ENCODE data around the gene CFAP221. TPM values are rescaled to one million over a fixed set of nuclear protein-coding genes. Genes with fewer than 3 reads are reported as not detected.

CFAP221 gene
- total and polyA plus RNA-seq, 2 experiments from 2014 or later = 0.16 TPM; not detected in 1

- H3K27me3 ChIP-seq (replicated peaks; ENCODE audit: insufficient read depth) = peaks cover 32% of the 10 kb centered on the region
- no peaks in the 10 kb centered on the region for H3K36me3 ChIP-seq (ENCODE audit: low read depth)
- no peaks in the 10 kb centered on the region for H3F3A ChIP-seq (ENCODE audit: insufficient read depth)
- DNase-seq = no peak
- WGBS, 2 experiments (ENCODE audit: low coverage in 1 of 2, low lambda C conversion rate in 2 of 2, missing lambda C conversion rate in 2 of 2) = 19 to 23% methylated on average over 5 of the region's 5 CpGs
- no peak overlapping the region for H2AFZ ChIP-seq
- H3K4me3 ChIP-seq = no peak overlapping the region
- no peak overlapping the region for H3K9ac ChIP-seq
- H3K9me3 ChIP-seq (ENCODE audit: low read depth) = no peaks in the 10 kb centered on the region
- H4K20me1 ChIP-seq (ENCODE audit: insufficient read depth) = no peaks in the 10 kb centered on the region
- no peaks in the 10 kb centered on the region for H3K79me2 ChIP-seq (ENCODE audit: insufficient read depth)
- in situ Hi-C loops (cut with MboI) = no loop called here
- no peaks in the 10 kb centered on the region for H3K4me1 ChIP-seq (ENCODE audit: insufficient read depth)
- H3K27ac ChIP-seq = no peak overlapping the region
- no peaks in the 10 kb centered on the region for H3K9me2 ChIP-seq (ENCODE audit: insufficient read depth)
- H3K4me2 ChIP-seq (ENCODE audit: unreplicated experiment) = no peak overlapping the region
- TF ChIP-seq EZH2 (IDR thresholded peaks at IDR 0.05; ENCODE audit: insufficient read depth, poor library complexity, severe bottlenecking) (no peak), EZH2phosphoT487 (IDR thresholded peaks at IDR 0.05; ENCODE audit: insufficient read depth, low read depth) (no peak)
These were observed 54.5 kb downstream of the CFAP221 start for GRCh38 chr2:119598596-119599263.

GRCh38 chr2:119599384-119599783 lies 55.1 kb downstream of the CFAP221 start:
- no peaks in the 10 kb centered on the region for H3F3A ChIP-seq (ENCODE audit: insufficient read depth)
- H4K20me1 ChIP-seq (ENCODE audit: insufficient read depth) = no peaks in the 10 kb centered on the region
- no peak overlapping the region for H2AFZ ChIP-seq
- TF ChIP-seq EZH2phosphoT487 (IDR thresholded peaks at IDR 0.05; ENCODE audit: insufficient read depth, low read depth) = no peak
- no peak for TF ChIP-seq EZH2 (IDR thresholded peaks at IDR 0.05; ENCODE audit: insufficient read depth, poor library complexity, severe bottlenecking)
- DNase-seq = no peak
- H3K9ac ChIP-seq = no peak overlapping the region
- H3K27ac ChIP-seq = no peak overlapping the region
- no peaks in the 10 kb centered on the region for H3K36me3 ChIP-seq (ENCODE audit: low read depth)
- 60 to 65% methylated on average over 2 of the region's 2 CpGs for WGBS, 2 experiments (ENCODE audit: low coverage in 1 of 2, low lambda C conversion rate in 2 of 2, missing lambda C conversion rate in 2 of 2)
- H3K4me3 ChIP-seq = no peak overlapping the region
- in situ Hi-C loops (cut with MboI) = no loop called here
- H3K27me3 ChIP-seq (replicated peaks; ENCODE audit: insufficient read depth) = peaks cover 32% of the 10 kb centered on the region
- no peaks in the 10 kb centered on the region for H3K79me2 ChIP-seq (ENCODE audit: insufficient read depth)
- H3K9me3 ChIP-seq (ENCODE audit: low read depth) = no peaks in the 10 kb centered on the region
- no peak overlapping the region for H3K4me2 ChIP-seq (ENCODE audit: unreplicated experiment)
- H3K4me1 ChIP-seq (ENCODE audit: insufficient read depth) = no peaks in the 10 kb centered on the region
- H3K9me2 ChIP-seq (ENCODE audit: insufficient read depth) = no peaks in the 10 kb centered on the region

- in situ Hi-C loops (cut with MboI) = no loop called here
- no peak overlapping the region for H3K4me2 ChIP-seq (ENCODE audit: unreplicated experiment)
- H3K79me2 ChIP-seq (ENCODE audit: insufficient read depth) = no peaks in the 10 kb centered on the region
These were observed 60.8 kb downstream of the CFAP221 start for GRCh38 chr2:119605096-119605495.

GRCh38 chr2:119606674-119607073 lies 62.4 kb downstream of the CFAP221 start:
- no peaks in the 10 kb centered on the region for H3K9me2 ChIP-seq (ENCODE audit: insufficient read depth)
- no peak overlapping the region for H2AFZ ChIP-seq
- H3K27ac ChIP-seq = no peak overlapping the region
- H3K4me2 ChIP-seq (ENCODE audit: unreplicated experiment) = no peak overlapping the region
- no peak overlapping the region for H3K9ac ChIP-seq
- no peaks in the 10 kb centered on the region for H3F3A ChIP-seq (ENCODE audit: insufficient read depth)
- in situ Hi-C loops (cut with MboI) = no loop called here
- H3K4me3 ChIP-seq = no peak overlapping the region
- peaks cover 3% of the 10 kb centered on the region for H3K27me3 ChIP-seq (replicated peaks; ENCODE audit: insufficient read depth)
- H3K36me3 ChIP-seq (ENCODE audit: low read depth) = no peaks in the 10 kb centered on the region
- H3K9me3 ChIP-seq (ENCODE audit: low read depth) = no peaks in the 10 kb centered on the region
- WGBS, 2 experiments (ENCODE audit: low coverage in 1 of 2, low lambda C conversion rate in 2 of 2, missing lambda C conversion rate in 2 of 2) = 59 to 71% methylated on average over 1 of the region's 1 CpG
- TF ChIP-seq EZH2 (IDR thresholded peaks at IDR 0.05; ENCODE audit: insufficient read depth, poor library complexity, severe bottlenecking) = no peak
- no peak for TF ChIP-seq EZH2phosphoT487 (IDR thresholded peaks at IDR 0.05; ENCODE audit: insufficient read depth, low read depth)
- no peaks in the 10 kb centered on the region for H3K79me2 ChIP-seq (ENCODE audit: insufficient read depth)
- H3K4me1 ChIP-seq (ENCODE audit: insufficient read depth) = no peaks in the 10 kb centered on the region
- no peak for DNase-seq
- H4K20me1 ChIP-seq (ENCODE audit: insufficient read depth) = no peaks in the 10 kb centered on the region

More at GRCh38 chr2:119605096-119605495, 60.8 kb downstream of the CFAP221 start:
- Histone ChIP-seq H3K9me3 (ENCODE audit: low read depth) (no peaks in the 10 kb centered on the region), H3K27ac (no peak overlapping the region), H3K9me2 (ENCODE audit: insufficient read depth) (no peaks in the 10 kb centered on the region), H2AFZ (no peak overlapping the region), H3K4me1 (ENCODE audit: insufficient read depth) (no peaks in the 10 kb centered on the region), H3K4me3 (no peak overlapping the region), H4K20me1 (ENCODE audit: insufficient read depth) (no peaks in the 10 kb centered on the region), H3K36me3 (ENCODE audit: low read depth) (no peaks in the 10 kb centered on the region), H3K27me3 (replicated peaks; ENCODE audit: insufficient read depth) (peaks cover 12% of the 10 kb centered on the region), H3K9ac (no peak overlapping the region), H3F3A (ENCODE audit: insufficient read depth) (no peaks in the 10 kb centered on the region)
- no peak for DNase-seq
- TF ChIP-seq EZH2phosphoT487 (IDR thresholded peaks at IDR 0.05; ENCODE audit: insufficient read depth, low read depth) (no peak), EZH2 (IDR thresholded peaks at IDR 0.05; ENCODE audit: insufficient read depth, poor library complexity, severe bottlenecking) (no peak)
- WGBS, 2 experiments (ENCODE audit: low coverage in 1 of 2, low lambda C conversion rate in 2 of 2, missing lambda C conversion rate in 2 of 2) = 26 to 37% methylated on average over 4 of the region's 4 CpGs

Measured in GM23248 (cell line).